Stimulated activated CD8-positive, alpha-beta memory T cell treated with anti-CD3 and anti-CD28 coated beads, Interleukin-2, amount 100 ng/mL, for 48 hours (primary cell): ENCODE data around the gene USP17L24.
"Not testable (repeated sequence)": the region's sequence is repeated elsewhere in the genome, so short reads cannot be mapped to it uniquely, and the experiment has no call there.

Source experiments
- DNase-seq, 2 donors: peaks; one replicate each; pipeline ENCODE4 v3.0.0-alpha.2; 2020; ENCODE audit warnings: low read depth in 2 of 2

Gene USP17L24

DNA sequence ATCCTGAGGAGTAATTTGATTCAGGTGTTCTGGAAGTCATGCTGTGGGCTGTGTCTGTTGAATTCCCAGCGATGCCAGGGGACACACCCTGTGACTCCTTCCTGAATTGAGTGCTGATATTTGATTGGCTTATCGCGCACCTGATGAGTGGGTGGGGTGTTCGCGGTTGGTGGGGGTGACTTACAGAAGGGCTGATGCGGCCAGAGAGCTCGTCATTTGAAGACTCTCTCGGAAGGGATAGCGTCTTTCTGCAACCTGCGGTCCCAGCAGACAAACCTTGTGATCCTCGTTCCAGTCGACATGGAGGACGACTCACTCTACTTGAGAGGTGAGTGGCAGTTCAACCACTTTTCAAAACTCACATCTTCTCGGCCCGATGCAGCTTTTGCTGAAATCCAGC is at the start of gene USP17L24:
USP17L24 (plus strand) TSS at position 301 of the 400 bp plus-strand sequence; CDS start at position 301, 0 bp downstream.
- DNase-seq, result not testable (repeated sequence)

DNA sequence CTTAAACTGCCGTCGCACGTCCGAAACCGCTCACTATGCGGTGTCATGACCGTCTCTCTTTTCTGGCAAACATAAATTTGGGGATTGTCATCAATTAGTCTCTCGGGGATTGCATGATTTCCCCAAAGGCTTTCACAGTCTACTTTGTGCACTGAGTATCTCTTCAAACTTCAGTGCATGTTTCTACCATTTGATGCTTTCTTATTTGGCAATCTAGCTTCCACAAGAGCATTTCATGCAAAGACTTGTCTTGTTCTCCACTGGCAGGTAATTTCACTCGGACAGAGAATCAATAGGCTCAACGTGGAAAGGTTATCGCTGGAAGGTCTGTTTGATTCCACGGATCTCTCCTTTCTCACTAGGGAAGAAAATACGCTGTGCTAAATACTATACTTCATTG is 774 bp upstream of the USP17L24 start:
- DNase-seq, result not testable (repeated sequence)

GRCh38 chr4:9329611-9330010 is 4.6 kb downstream of the USP17L24 start, which contains the start of gene USP17L25:
TSS of gene USP17L25 (plus strand) at chr4:9329911. CDS start at chr4:9329911, 0 bp downstream.
- DNase-seq, result not testable (repeated sequence)

- not testable (repeated sequence) for DNase-seq
These were observed 9.4 kb downstream of the USP17L24 start, which contains the start of gene USP17L26 for GRCh38 chr4:9334358-9334757. TSS of gene USP17L26 (plus strand) at chr4:9334658. CDS start at chr4:9334658, 0 bp downstream.

DNA sequence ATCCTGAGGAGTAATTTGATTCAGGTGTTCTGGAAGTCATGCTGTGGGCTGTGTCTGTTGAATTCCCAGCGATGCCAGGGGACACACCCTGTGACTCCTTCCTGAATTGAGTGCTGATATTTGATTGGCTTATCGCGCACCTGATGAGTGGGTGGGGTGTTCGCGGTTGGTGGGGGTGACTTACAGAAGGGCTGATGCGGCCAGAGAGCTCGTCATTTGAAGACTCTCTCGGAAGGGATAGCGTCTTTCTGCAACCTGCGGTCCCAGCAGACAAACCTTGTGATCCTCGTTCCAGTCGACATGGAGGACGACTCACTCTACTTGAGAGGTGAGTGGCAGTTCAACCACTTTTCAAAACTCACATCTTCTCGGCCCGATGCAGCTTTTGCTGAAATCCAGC is 14.1 kb downstream of the USP17L24 start, which contains the start of gene USP17L5:
USP17L5 (plus strand) TSS at position 301 of the 400 bp plus-strand sequence; CDS start at position 301, 0 bp downstream.
- not testable (repeated sequence) for DNase-seq

GRCh38 chr4:9343848-9344247 is 18.9 kb downstream of the USP17L24 start, which contains the start of gene USP17L27:
TSS of gene USP17L27 (plus strand) at chr4:9344148. CDS start at chr4:9344148, 0 bp downstream.
- not testable (repeated sequence) for DNase-seq

DNA sequence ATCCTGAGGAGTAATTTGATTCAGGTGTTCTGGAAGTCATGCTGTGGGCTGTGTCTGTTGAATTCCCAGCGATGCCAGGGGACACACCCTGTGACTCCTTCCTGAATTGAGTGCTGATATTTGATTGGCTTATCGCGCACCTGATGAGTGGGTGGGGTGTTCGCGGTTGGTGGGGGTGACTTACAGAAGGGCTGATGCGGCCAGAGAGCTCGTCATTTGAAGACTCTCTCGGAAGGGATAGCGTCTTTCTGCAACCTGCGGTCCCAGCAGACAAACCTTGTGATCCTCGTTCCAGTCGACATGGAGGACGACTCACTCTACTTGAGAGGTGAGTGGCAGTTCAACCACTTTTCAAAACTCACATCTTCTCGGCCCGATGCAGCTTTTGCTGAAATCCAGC is 23.6 kb downstream of the USP17L24 start, which contains the start of gene USP17L28:
USP17L28 (plus strand) TSS at position 301 of the 400 bp plus-strand sequence; CDS start at position 301, 0 bp downstream.
- not testable (repeated sequence) for DNase-seq

DNA sequence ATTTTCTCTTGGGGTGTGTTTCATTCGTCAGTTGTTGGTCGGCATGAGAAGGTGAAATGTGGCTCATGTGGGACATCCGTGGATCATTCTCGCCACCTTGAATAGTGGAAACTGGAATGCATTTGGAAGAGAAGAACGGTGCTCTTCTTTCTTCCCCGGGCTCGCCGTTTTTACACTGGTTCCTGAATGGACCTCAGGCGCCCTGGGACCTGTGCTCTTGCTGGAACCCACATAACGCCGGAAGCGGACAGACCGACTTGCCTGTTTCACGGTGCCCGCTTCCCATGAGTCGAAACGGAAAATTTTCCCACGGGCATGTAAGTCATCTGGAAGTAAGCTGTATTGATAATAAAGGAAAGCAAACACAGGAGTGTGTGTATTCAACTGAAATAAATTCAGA is 25.9 kb downstream of the USP17L24 start:
- DNase-seq, result not testable (repeated sequence)

GRCh38 chr4:9353338-9353737 is 28.4 kb downstream of the USP17L24 start, which contains the start of gene USP17L29:
TSS of gene USP17L29 (plus strand) at chr4:9353638. CDS start at chr4:9353638, 0 bp downstream.
- DNase-seq, result not testable (repeated sequence)

DNA sequence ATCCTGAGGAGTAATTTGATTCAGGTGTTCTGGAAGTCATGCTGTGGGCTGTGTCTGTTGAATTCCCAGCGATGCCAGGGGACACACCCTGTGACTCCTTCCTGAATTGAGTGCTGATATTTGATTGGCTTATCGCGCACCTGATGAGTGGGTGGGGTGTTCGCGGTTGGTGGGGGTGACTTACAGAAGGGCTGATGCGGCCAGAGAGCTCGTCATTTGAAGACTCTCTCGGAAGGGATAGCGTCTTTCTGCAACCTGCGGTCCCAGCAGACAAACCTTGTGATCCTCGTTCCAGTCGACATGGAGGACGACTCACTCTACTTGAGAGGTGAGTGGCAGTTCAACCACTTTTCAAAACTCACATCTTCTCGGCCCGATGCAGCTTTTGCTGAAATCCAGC is 37.9 kb downstream of the USP17L24 start, which contains the start of gene USP17L30:
USP17L30 (plus strand) TSS at position 301 of the 400 bp plus-strand sequence; CDS start at position 301, 0 bp downstream.
- not testable (repeated sequence) for DNase-seq
